B cell (primary cell): Measurements from ENCODE around the gene CCDC14.
"Not testable (repeated sequence)": the region's sequence is repeated elsewhere in the genome, so short reads cannot be mapped to it uniquely, and the experiment has no call there.

Experiments used
- EZH2 ChIP-seq: IDR thresholded peaks from 2 replicates; pipeline ENCODE4 v1.6.1; 2012; ENCODE audit warnings: borderline replicate concordance, low read depth, mild to moderate bottlenecking, moderate library complexity, low read length; ENCODE audit not compliant: insufficient read depth, poor library complexity, severe bottlenecking
- TF ChIP-seq, protein P1 (sequence below): fragments of 200-600 bp; IDR thresholded peaks from one replicate; pipeline ENCODE4 v1.8.0; 2022; ENCODE audit warnings: antibody characterized with exemption, mild to moderate bottlenecking

DNA sequence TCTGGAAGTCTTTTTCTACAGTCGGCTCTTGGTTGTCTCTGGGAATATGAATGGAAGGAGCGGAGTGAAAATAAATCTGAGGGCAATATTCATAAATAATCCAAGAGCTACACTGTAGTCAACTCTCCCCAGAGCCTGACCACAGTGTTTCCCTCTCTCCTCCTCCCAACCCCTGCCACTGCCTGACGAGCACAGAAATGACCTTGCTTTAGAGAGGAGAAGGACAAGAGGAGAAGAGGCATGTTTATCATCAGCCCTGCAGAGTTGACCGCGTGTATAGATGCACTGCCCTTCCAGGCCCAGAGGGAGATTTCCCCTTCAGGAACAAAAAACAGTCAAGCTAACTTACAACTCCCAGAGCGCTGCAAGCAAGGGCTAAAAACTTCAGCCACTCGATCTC, 14.0 kb upstream of the CCDC14 start:
- TF ChIP-seq, protein P1, sequence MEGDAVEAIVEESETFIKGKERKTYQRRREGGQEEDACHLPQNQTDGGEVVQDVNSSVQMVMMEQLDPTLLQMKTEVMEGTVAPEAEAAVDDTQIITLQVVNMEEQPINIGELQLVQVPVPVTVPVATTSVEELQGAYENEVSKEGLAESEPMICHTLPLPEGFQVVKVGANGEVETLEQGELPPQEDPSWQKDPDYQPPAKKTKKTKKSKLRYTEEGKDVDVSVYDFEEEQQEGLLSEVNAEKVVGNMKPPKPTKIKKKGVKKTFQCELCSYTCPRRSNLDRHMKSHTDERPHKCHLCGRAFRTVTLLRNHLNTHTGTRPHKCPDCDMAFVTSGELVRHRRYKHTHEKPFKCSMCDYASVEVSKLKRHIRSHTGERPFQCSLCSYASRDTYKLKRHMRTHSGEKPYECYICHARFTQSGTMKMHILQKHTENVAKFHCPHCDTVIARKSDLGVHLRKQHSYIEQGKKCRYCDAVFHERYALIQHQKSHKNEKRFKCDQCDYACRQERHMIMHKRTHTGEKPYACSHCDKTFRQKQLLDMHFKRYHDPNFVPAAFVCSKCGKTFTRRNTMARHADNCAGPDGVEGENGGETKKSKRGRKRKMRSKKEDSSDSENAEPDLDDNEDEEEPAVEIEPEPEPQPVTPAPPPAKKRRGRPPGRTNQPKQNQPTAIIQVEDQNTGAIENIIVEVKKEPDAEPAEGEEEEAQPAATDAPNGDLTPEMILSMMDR = not testable (repeated sequence)
- TF ChIP-seq EZH2 = not testable (repeated sequence)
